T-helper 1 cell treated with Interleukin-12 subunit alpha and Interleukin-12 subunit beta and Interleukin-4 antibody, amounts not matched to agents 30 ng/mL and 1 ng/mL, for 36 hours (primary cell): ENCODE data around the gene DHRS11. TPM values are rescaled to one million over a fixed set of nuclear protein-coding genes. Genes with fewer than 3 reads are reported as not detected.

ENCODE experiments used
- intact Hi-C: fragments of 100-400 bp; cut with micrococcal nuclease; formaldehyde crosslinking; loops from one replicate; pipeline ENCODE4 v1.15.1; 2024
- total RNA-seq: library from RNA; stranded (reverse); gene quantifications from 2 replicates; pipeline ENCODE4 v1.2.3, GENCODE V29; 2022

DHRS11 gene, protein sequence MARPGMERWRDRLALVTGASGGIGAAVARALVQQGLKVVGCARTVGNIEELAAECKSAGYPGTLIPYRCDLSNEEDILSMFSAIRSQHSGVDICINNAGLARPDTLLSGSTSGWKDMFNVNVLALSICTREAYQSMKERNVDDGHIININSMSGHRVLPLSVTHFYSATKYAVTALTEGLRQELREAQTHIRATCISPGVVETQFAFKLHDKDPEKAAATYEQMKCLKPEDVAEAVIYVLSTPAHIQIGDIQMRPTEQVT
- total RNA-seq, result 5.7 and 6.1 TPM in 2 replicates

DNA sequence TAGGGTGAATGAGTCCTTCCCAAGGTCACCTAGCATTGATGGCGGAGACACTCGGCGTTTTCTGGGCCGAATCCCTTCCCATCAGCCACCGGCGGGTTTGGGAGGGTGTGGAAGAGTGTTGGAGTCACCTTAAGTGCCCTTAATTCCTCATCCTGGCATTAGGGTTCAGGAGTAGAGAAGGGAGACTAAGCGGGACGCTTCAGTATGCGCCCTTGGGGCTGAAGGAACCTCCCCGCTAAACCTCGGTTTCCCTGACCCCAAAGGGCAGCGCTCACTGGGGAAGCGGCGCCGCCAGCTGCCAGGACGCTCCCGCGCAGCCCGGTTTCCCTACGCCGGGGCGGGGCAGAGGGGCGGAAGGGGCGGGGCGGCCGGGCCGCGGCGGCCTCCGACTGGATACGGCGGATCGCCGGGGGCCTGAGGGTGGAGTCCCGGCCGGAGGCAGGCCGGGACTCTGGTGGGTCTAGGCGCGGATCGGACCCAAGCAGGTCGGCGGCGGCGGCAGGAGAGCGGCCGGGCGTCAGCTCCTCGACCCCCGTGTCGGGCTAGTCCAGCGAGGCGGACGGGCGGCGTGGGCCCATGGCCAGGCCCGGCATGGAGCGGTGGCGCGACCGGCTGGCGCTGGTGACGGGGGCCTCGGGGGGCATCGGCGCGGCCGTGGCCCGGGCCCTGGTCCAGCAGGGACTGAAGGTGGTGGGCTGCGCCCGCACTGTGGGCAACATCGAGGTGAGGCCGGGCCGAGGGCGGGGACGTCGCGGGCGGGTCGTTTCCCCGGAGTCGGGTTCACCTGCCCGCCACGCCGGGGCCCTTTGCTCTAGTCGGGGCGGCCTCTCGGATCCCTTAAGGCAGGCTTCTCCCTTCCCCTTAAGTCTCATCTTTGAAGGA, at the start of gene DHRS11:
TSS of gene DHRS11 (plus strand) at position 446 of the 882 bp plus-strand sequence. CDS start at position 577, 131 bp downstream.
- intact Hi-C loops, result loop anchor here (1.0 to 2.0 kb wide), 3 partner anchors 10 to 57 kb away; partner anchors contain the start of genes GGNBP2, MRM1, MYO19 and PIGW

- intact Hi-C loops, result no loop called here
These were observed 48.9 kb upstream of the DHRS11 start for GRCh38 chr17:36542755-36543154.

- intact Hi-C loops, result loop anchor here (1.0 to 2.0 kb wide), 7 partner anchors 9 to 1302 kb away; partner anchors contain the start of genes AP2B1, DHRS11, MRM1 and TAF15
These were observed 47.7 kb upstream of the DHRS11 start for GRCh38 chr17:36544044-36544306.

DNA sequence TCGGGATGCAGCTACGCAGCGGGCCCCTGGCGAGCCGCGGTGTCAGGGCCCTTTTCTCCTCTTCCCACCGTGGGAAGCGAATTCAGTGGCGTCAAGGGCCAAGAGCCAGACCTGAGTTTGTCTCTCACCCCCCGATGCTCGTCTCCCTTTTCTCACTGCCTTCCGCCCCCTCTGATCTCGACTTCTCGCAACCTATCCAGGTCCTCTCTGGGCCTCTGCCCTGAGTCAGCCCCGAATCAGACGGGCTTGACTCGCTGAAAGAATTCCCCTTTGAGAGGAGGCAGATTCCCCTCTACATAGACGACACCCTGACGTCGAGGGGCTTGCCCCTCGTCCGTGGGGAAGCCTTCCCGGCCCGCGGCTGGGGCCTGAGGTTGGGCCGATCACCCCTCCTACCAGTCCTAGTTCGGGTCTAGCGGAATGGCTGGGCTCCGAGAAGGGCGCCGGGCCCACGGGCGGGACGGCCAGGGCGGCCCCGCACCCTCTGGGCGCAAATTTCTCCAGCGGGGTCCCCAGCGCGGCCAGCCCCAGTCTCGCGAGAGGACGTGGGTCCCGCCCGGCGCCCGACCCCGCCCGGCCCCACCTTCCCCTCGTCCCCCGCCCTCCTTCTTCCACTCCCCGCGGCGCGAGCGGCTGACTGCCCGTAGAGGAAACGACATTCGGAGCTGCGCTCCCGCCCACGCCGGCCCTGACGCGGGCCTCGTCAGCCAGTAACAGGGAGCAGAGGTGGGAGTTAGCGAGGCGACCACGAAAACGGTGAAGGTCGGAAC, 47.2 kb upstream of the DHRS11 start, which contains the start of gene GGNBP2:
TSS of gene GGNBP2 (plus strand) at position 613 of the 770 bp plus-strand sequence. CDS start 806 bp downstream, outside the sequence.
- intact Hi-C loops, result loop anchor here (1.0 to 5.0 kb wide), 10 partner anchors 9 to 1302 kb away; partner anchors contain the start of genes AATF, AP2B1, DHRS11 and MRM1

DNA sequence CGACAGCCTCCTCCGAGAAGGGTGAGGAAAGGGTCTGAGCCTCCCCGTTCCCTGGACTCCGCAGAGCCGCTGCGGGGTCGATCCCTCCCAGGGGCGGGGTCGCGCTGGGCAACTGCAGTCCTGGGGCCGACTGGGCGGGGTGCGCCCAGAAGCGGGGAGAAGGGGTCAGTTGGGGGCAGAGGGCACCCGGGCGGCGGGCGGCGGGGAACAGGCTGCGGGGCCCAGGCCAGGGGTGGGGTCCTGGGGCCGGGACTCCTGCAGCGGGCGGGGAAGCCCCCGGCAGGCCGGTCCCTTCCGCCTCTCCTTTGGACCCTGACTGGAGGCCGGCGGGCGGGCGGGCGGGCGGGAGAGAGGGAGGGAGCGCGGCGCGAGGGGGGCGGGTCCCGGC, 46.6 kb upstream of the DHRS11 start:
- intact Hi-C loops, result loop anchor here (1.0 to 5.0 kb wide), 6 partner anchors 46 to 1062 kb away; partner anchors contain the start of genes AATF, DHRS11, MRM1 and SYNRG

GRCh38 chr17:36545465-36546417, 45.9 kb upstream of the DHRS11 start:
- intact Hi-C loops, result loop anchor here (1.0 to 5.0 kb wide), 6 partner anchors 45 to 1062 kb away; partner anchors contain the start of genes AATF, DHRS11, MRM1 and SYNRG

- intact Hi-C loops, result loop anchor here (5.0 kb wide), 2 partner anchors 176 to 1061 kb away; partner anchors contain the start of gene SYNRG
These were observed 45.1 kb upstream of the DHRS11 start for GRCh38 chr17:36546418-36547093.

DNA sequence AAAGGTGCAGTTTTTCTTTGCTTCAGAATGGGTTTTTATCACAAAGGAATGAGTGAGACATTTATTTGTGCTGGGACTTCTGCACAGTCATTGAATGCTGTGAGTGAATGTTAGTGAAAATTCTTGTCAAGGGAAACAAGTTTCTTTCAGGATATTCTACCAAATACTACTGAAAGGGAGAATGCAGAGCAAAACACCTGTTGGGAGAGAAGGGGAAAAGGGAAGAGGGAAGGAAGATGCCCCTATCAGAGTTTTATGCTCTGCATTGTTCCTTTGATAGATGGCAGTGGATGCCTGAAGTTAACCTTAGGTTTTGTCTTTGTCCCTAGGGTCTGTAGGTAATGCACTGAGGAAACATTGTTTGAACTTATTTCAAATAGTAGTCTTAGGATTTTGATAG, 43.9 kb upstream of the DHRS11 start:
- intact Hi-C loops, result loop anchor here (2.0 to 5.0 kb wide), 3 partner anchors 13 to 1060 kb away; partner anchors contain the start of genes MYO19, PIGW and SYNRG

- intact Hi-C loops, result no loop called here
These were observed 40.9 kb upstream of the DHRS11 start for GRCh38 chr17:36550491-36551417.

DNA sequence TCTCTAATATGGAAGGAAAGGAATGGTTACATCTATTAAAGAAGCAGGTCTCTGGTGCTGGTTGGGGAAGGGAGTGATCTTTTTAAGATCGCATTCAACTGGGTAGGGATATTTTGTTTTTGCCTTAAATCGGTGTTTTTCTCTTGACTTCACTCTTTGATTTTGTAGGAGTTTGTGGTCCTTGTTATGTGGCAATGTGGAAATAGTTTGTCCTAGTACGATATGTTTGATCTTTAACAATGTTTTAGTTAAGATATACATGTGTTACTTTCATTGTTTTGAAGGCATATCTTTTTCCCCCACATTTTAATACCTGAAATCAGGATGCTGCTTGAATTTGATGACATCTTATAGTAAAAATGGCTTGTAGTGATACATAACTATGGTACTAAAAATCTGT, 38.2 kb upstream of the DHRS11 start:
- intact Hi-C loops, result no loop called here

- intact Hi-C loops, result no loop called here
These were observed 25.6 kb upstream of the DHRS11 start for GRCh38 chr17:36566081-36566480.

DNA sequence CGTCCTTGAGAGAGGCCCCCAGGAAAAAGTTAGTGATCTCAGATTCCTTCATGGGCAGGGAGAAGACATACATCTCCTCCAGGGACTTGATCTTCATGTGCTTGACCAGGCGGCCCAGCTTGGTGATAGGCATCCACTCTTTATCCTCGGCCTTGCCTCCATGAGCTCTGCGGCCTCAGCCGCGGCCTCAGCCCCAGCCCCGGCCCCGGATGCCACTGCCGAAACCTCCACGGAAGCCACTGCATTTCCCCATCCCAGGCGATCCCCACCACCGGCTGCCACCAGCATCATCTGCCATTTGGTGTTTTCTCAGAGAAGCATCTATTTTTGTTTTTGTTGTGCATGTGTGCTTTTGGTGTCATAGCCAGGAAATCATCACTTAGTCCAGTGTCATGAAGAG, 16.7 kb upstream of the DHRS11 start:
- intact Hi-C loops, result no loop called here

DNA sequence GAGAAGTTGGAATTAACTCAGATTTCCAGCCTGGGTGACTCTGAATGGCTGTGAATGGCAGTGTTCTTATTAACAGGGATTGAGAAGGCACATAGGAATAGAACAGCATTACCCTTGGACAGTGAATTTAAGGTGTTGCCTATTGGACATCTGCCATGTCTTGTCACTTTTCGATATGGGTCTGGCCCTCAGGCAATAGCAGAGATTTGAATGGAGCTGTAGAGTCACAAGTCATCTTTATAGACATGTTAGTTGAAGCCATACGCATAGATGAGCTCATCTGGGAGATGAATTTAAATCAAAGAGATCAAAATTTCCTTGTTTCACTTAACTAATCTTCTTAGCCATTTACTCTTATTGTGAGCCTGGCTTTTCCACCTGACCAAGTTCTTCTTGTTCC, 14.9 kb upstream of the DHRS11 start:
- intact Hi-C loops, result no loop called here

- intact Hi-C loops, result no loop called here
These were observed 13.0 kb upstream of the DHRS11 start for GRCh38 chr17:36578671-36579070.

- intact Hi-C loops, result no loop called here
These were observed 7.9 kb upstream of the DHRS11 start for GRCh38 chr17:36583787-36584186.

GRCh38 chr17:36586138-36586537, 5.5 kb upstream of the DHRS11 start:
- intact Hi-C loops, result no loop called here

DNA sequence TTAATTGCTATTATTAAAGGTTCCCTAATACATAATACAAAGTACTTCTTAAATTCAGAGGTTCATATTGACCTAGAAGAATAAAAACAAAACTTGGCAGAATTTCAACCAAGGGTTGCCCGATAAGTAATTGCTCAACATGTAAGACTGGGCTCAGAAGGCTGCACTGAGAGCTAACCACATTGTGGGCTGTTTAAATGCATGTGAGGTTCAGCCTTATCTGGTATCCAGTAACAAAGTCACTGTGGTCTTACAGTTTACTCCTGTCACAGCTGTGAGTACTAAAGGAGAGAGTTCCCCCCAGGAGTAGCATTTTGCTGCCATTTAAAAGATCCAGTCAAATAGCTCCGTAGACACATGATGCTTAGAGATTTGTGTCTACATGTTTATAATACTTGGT, 1.6 kb upstream of the DHRS11 start:
- intact Hi-C loops, result loop anchor here (2.0 kb wide), 2 partner anchors 45 to 55 kb away; partner anchors contain the start of genes GGNBP2, MYO19 and PIGW

DNA sequence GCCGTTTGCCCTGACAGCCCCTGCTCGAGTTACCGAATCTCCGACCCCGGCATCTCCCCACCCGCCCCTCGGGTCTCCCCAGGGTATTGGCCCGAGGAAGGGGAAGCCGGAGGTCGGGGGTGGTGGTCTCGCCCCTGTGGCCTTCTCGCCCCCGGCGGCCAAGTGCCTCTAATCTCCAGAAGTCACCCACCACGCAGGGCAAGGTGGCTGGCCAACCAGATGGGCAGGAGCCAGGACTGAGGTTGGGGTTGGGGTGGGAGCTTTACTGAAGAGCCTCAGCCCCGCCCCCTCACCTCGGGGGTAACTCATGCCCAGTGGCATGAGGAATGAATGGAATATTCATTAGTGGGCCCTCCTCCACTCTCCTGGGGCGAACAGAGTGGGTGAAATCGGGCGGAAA, 637 bp downstream of the DHRS11 start:
- intact Hi-C loops, result no loop called here
